ENCODE data around the gene RPS6KB1. TPM values are rescaled to one million over a fixed set of nuclear protein-coding genes. Genes with fewer than 3 reads are reported as not detected.

RPS6KB1 gene
- 9.3 TPM for total RNA-seq

GRCh38 chr17:59892924-59893675 lies at the start of gene RPS6KB1, which contains the start of gene TUBD1:
RPS6KB1 (plus strand) TSS chr17:59893121; CDS start chr17:59893185, 64 bp downstream.
TUBD1 (minus strand) TSS chr17:59892943; CDS start chr17:59891002, 1,941 bp downstream.
- Histone ChIP-seq H3K27ac (peak within 1 kb of the TSS; percentile 84 to 88), H3K9me3 (no peaks in the 10 kb centered on the region), H3K4me1 (peaks cover 0 to 18% of the 10 kb centered on the region in 2 donors), H3K36me3 (peaks cover 0 to 5% of the 10 kb centered on the region in 2 donors), H3K27me3 (no peaks in the 10 kb centered on the region), H3K4me3 (peak within 1 kb of the TSS; percentile 75 to 76)
- intact Hi-C loops (cut with DNase I): no loop called here
- no peak for TF ChIP-seq CTCF (IDR thresholded peaks at IDR 0.05)
- peak; percentile 90 to 99 for DNase-seq (ENCODE audit: low spot score in 2 of 2)

DNA sequence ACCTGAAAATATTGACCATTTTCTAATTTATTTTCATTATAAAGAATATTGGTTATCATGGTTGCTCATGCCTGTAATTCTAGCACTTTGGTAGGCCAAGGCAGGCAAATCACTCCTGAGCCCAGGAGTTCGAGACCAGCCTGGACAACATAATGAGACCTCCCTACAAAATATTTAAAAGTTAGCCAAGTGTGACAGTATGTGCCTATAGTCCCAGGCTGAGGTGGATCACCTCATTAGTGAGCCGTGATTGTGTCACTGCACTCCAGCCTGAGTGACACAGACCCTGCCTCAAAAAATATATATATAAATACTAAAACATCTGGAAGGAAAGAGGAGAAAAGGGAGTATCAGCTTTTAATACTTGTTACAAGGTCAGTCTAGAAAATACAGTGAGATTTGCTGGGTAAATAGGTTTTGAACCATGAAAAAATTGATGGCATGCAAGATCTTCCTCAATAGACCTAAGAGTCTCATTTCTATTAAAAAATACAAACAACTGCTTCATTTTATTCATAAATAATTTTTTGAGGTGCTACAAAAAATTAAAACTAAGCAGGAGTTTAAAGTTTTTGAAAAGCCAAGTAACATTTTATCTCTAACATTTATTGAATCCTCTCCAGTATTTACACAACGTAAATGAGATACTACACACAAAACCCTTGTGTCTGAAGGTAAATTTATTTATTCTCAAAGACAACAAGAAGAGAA lies 47.9 kb upstream of the RPS6KB1 start:
- Histone ChIP-seq H3K4me3 (no peak overlapping the region), H3K9me3 (no peaks in the 10 kb centered on the region), H3K4me1 (peaks cover 2 to 30% of the 10 kb centered on the region in 2 donors), H3K36me3 (peaks cover 6 to 15% of the 10 kb centered on the region in 2 donors), H3K27me3 (no peaks in the 10 kb centered on the region), H3K27ac (peak overlapping the region; percentile 66 to 91)
- intact Hi-C loops (cut with DNase I): no loop called here
- no peak for DNase-seq (ENCODE audit: low spot score in 2 of 2)
- no peak for TF ChIP-seq CTCF (IDR thresholded peaks at IDR 0.05)

DNA sequence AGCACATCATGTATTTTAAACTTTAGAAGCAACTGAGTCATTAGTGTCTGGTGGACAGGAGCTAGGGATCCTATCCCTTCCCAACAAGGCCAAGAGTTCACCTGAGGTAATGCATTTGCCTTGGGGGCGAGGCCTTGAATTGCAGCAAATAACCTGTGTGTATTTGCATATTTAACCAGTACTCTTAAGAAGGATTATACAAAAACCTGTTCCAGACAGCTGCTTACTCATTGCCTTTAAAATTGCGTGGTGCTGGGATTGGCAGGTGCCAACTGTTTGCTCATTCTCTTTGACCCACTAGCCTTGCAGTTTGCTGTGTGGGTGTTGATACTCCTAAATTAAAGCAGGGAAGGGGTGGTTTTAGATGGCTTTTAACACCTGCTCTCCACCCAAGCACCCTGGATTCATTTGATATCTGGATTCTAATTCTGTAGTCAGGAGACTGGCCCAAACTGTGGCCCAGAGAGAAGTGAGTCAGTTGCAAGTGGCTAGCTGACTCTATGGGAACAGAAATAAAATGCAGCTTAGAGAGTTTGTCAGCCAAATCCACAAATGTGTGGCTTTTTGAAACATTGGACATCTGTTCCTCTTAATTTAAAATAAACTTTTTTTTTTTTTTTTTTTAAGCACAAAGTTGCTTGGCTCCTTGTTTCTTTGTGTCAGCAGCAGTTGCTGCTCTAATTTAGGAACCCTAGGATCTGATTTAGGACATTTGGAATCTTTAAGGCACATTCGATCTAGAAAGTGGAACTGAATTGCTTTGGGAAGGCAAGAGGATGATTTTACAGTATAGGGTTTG lies 47.1 kb upstream of the RPS6KB1 start:
- H3K36me3 ChIP-seq: peaks cover 0 to 8% of the 10 kb centered on the region in 2 donors

DNA sequence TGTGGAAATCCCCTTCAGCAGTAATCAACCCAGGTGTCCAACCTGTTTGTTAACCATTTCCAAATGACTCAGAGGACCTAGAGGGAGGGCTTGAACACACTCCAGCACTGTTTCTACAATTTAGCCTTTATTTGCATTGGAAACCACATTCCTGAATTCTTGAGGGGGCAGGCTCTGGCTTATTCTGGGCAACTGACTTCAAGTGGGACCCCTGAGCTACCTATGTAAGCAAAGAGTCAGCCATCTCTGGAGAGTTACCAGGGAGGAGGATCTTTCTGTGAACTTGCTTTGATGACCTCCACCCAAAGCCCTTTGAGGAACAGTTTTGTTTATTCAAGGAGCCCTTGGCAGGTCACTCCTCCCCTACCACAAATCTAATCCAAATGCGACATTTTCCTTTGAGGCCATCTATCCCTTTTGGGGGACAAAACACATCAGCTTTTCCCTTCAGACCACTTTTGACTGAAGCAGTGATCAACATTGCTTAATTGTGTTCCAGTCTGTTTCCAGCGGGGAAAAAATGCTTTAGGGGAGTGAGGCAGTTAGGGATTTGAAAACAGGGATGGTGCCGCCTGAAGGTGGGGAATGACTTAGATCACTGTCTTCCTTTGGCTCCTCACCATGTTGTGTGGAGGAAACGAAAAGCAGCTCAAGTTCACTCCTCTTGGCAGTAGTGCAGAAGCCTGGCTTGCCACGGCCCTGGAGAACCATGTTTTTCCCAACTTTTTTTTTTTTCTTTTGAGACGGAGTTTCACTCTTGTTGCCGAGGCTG lies 46.3 kb upstream of the RPS6KB1 start:
- Histone ChIP-seq H3K9me3 (no peaks in the 10 kb centered on the region), H3K36me3 (peaks cover 0 to 4% of the 10 kb centered on the region in 2 donors), H3K4me3 (peak overlapping the region in 1 of 2 donors; percentile 25), H3K4me1 (peaks cover 0 to 33% of the 10 kb centered on the region in 2 donors), H3K27ac (peak overlapping the region; percentile 66 to 91), H3K27me3 (no peaks in the 10 kb centered on the region)
- no peak for TF ChIP-seq CTCF (IDR thresholded peaks at IDR 0.05)
- no peak for DNase-seq (ENCODE audit: low spot score in 2 of 2)
- intact Hi-C loops (cut with DNase I): no loop called here

More for the DNA sequence above, 47.1 kb upstream of the RPS6KB1 start:
- intact Hi-C loops (cut with DNase I): no loop called here
- Histone ChIP-seq H3K4me1 (peaks cover 0 to 30% of the 10 kb centered on the region in 2 donors), H3K27me3 (no peaks in the 10 kb centered on the region), H3K27ac (peak overlapping the region; percentile 66 to 91), H3K9me3 (no peaks in the 10 kb centered on the region), H3K4me3 (peak overlapping the region in 1 of 2 donors; percentile 25)
- no peak for TF ChIP-seq CTCF (IDR thresholded peaks at IDR 0.05)
- DNase-seq (ENCODE audit: low spot score in 2 of 2): no peak

- Histone ChIP-seq H3K27ac (no peak overlapping the region), H3K9me3 (no peaks in the 10 kb centered on the region), H3K27me3 (no peaks in the 10 kb centered on the region), H3K4me3 (no peak overlapping the region), H3K36me3 (no peaks in the 10 kb centered on the region), H3K4me1 (peaks cover 0 to 44% of the 10 kb centered on the region in 2 donors)
- TF ChIP-seq CTCF (IDR thresholded peaks at IDR 0.05): no peak
- intact Hi-C loops (cut with DNase I): no loop called here
- no peak for DNase-seq (ENCODE audit: low spot score in 2 of 2)
Observed at GRCh38 chr17:59848385-59848668, 44.6 kb upstream of the RPS6KB1 start.
